NCI-H524 treated with DMSO at 0.1 percent for 48 hours (cell line): Measurements from ENCODE around the gene CEACAM7.
"Not testable (repeated sequence)": the region's sequence is repeated elsewhere in the genome, so short reads cannot be mapped to it uniquely, and the experiment has no call there.

ENCODE experiments used
- DNase-seq: peaks from one replicate; lab custom pipeline; 2025; lab: John Stamatoyannopoulos, UW

The CEACAM7 gene

DNA sequence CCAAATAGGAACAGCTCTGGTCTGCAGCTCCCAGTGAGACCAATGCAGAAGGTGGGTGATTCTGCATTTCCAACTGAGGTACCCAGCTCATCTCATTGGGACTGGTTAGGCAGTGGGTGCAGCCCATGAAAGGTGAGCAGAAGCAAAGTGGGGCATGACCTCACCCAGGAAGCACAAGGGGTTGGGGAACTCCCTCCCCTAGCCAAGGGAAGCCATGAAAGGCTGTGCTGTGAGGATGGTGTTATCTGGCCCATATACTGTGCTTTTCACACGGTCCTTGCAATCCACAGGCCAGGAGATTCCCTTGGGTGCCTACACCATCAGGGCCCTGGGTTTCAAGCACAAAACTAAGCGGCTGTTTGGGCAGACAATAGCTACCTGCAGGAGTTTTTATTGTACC lies 31.3 kb downstream of the CEACAM7 start:
- not testable (repeated sequence) for DNase-seq

DNA sequence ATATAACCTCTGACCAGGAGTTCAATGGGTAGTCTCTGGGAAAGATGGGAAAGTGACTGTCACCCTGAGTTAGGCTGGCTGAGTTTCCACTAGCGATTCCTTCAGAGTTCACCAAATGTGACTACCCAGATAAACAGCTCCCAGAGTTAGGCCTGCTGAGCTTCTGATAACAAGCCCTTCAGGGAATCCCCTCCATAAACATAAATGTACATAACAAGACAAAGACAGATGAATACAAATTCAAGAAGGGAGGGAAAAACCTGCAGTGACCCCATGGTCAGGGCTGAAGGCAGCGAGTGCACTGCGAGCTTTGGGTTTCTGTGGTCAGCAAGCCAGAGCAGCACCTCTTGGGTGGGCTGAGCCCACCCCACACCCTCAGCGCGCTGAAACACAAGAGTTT lies 35.8 kb downstream of the CEACAM7 start:
- DNase-seq, result no peak

DNA sequence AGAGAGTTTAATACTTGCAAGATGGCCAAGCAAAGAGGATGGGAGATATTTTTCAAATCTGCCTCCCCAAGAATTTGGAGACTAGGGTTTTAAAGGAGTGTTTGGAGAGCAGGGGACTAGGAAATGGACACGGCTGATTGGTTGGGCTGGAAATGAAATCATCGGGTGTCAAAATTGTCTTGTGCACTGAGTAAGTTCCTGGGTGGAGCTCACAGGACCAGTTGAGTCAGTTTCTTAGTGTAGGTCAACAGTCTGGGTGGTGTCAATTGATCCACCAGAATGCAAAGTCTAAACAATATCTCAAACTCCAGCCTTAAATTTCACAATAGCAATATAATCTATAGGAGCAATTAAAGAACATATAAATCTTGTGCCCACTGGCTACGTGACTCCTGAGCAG lies 38.2 kb downstream of the CEACAM7 start:
- DNase-seq, result no peak

DNA sequence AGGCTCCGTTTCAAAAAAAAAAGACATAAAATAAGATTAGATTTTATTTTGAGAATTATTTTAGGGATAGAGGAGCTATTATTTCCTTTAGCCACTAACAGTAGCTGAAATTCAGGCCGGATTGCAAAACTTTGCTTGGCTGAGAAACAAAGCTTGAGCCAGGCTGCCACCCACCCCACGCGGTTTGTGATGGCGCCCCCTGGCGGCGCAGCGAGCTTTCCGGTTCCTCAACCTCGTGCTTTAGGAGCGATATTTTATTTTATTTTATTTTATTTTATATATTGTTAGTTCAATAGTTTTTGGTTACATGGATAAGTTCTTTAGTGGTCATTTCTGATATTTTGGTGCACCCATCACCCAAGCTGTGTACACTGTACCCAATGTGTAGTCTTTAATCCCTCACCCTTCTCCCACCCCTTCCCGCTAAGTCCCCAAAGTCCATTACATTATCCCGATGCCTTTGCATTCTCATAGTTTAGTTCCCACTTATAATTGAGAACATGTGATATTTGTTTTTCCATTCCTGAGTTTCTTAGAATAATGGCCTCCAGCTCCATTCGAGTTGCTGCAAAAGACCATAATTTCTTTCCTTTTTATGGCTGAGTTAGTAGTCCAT lies 41.4 kb downstream of the CEACAM7 start:
- DNase-seq, result no peak

DNA sequence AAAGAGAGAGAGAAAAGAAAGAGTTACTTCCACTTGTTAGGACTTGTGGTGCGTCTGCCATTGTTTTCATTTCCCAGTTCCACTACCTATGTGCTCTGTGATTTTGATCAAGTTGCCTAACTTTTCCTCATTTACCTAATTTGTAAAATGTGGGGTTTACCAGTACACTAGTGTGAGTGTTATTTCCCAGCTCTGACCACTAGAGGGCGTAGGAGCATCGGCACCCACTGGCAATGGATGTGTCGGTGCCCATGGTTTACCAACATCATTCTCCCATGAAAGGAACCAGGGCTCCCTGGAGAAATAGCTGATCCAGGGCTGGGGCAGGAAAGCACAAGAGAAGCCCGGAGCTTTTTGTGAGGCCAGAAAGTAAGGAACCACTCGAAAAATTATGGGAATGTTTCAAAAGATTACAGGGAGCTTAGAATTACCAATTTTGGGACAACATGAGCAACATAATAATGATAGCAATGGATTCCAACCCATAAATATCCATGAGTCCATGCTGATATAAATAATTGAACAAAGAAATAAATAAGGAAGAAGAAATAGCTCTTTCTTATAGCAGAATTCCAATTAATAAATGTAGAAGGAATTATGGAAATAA lies 46.1 kb downstream of the CEACAM7 start:
- no peak for DNase-seq

DNA sequence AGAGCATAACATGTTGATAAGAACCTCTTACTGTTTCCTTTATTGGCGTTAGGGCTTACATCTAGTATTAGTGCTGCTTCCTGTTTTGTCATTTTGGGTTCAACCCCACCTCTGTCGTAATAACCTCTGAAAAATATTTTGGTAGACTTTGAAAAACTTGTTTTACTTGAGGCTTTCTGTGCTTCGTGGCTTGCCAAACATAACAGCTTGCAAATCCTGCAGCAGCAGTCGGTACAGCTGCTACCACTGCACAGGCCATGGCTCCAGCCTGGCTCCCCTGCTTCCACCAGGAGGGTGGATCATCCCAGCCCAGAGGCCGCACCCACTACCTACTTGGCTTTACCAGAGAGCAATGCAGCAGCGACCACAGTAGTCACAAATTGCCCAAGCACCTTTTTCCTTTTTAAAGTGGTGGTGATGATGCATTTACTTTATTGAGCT lies 49.4 kb downstream of the CEACAM7 start:
- DNase-seq, result no peak

DNA sequence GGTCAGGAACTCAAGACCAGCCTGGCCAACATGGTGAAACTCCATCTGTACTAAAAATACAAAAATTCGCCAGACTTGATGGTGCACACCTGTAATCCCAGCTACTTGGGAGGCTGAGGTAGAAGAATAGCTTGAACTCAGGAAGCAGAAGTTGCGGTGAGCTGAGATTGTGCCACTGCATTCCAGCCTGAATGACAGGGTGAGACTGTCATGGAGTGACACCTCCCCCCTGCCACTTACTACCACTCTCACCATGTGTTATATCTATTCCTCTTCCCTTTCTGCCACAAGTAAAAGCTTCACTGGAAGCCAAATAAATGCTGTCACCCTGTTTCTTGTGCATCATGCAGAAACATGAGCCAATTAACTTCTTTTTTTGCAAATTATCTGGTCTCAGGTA lies 50.6 kb downstream of the CEACAM7 start:
- DNase-seq, result no peak

DNA sequence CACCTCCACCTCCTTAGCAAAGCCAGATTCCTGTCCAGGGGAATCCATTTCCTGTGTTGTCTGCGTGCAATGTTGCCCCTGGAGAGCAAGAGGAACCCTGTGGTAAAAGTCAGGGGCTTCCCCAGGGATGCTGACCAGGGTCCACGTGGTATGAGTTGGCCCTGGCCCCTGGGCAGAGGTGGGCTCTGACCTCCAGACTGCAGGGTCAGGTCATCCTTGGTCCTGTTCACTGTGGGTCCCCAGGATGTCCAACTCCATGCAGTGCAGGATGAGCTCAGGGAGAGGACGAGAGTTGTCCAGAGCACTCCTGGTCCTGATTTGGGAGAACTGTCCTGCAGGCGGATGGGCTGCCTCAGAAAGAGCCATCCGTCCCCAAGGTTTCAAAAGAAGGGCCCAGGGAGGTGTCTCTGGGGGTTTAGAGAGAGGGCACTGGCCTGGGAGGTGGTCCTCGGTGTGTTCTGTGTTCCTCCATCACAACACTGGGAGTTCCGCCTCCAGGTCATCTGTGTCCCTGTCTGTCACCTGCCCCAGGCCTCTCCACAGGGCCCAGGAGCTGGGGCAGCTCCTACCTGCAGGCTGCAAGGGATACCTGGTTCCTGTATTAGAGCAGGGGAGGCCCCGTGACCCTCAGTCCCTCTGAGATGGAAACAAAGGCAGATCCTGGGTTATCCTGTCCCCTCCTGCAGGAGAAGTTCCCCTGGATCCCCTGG lies 59.9 kb downstream of the CEACAM7 start:
- no peak for DNase-seq

DNA sequence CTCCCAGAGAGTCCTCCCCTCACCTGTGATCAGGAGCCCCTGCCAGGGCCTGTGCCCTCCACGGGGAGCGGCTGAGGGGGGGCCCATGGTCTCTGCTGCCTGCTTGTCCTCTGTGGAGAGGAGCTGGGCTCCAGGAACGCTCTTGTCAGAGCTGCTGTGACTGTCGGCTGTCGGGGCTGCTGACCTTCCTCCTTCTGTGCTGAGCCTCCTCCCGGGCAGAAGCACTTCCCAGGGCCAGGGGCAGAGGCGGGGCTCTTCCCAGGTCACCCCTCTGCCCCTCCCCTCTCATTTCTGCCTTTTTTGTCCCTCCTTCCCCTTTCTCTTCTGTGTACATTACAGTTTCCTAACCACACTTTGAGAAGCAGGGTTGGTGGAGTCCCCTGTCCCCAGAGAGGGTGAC lies 61.2 kb downstream of the CEACAM7 start, which contains the start of gene CEACAM4:
TSS of gene CEACAM4 (minus strand) at position 198 of the 400 bp plus-strand sequence. CDS start at position 87, 111 bp downstream.
- no peak for DNase-seq

DNA sequence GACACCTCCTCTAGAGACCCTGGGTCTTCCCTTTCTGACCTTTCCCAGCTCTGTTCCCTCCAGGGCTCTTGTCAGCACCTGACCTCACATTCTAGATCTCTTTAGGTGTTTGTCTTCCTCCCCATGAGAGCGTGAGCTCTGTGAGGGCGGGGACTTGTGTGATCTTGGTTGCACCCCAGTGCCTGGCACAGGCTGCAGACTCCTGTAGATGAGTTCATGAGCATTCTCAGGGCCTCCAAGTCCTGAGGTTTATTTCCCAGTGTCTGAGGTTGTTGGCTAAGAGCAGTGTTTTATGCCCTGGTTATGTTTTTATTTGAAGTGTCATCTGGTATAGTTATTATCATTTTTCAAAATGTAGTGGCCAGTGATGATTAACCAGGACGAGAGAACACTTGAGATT lies 61.8 kb downstream of the CEACAM7 start:
- no peak for DNase-seq

DNA sequence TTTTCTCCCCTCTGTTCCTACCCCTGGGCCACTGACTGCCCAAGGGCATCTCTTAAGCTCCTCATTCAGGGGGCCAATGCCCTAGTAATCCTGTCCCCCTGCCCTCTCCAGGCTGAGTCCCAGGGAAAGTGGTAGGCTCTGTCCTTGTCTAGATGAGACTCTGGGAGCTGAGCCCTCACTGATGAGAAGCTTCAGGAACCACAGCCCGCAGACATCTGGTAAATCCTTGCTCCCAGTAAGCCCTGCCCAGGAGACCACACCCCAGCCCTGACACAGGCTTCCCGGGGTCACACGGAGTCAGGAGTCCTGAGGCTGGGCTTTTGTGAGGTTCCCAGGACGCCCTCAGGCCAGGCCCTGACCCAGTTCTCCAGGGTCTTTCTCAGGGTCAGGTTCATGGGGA lies 63.1 kb downstream of the CEACAM7 start:
- no peak for DNase-seq

DNA sequence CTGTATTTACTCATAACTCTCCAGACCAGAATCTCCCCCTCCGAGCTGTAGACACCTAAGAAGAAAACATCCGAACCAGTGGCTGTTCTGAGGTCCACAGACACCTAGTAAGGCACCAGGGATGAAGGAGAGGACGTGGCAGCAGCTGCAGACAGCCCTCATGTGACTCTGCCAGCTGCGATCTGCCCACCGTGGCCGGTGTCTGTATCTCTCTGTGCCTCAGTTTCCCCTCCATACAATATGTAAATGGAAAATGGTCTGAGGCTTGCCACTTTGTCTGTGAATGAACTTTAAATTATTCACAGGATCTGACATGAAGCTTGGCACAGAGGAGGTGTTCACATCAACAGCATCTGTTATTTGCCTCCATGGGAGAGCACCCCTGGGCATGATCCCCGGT lies 63.6 kb downstream of the CEACAM7 start:
- no peak for DNase-seq

DNA sequence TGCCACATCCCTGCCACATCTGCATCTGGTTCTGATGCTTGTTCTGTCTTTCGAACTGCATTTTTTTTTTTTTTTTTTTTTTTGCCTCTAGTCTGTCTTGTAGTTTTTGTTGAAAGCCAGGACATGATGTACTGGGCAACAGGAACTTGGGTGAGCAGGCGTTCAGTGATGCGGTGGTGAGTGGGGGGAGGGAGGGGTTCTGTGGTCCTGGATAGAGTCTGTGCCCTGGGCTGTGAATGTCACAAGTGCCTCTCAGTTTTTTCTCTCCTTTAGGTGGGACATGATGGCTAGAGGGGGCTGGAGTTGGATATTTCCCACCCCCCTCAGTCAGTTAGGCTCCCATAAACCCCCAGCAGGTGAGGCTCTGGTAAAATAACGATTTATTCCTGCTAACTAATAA lies 64.7 kb downstream of the CEACAM7 start:
- DNase-seq, result no peak
